Measurements from ENCODE around the gene UBA3.
A peak's percentile ranks its signal among the peaks of the same experiment; 100 is the strongest.

UBA3 gene

DNA sequence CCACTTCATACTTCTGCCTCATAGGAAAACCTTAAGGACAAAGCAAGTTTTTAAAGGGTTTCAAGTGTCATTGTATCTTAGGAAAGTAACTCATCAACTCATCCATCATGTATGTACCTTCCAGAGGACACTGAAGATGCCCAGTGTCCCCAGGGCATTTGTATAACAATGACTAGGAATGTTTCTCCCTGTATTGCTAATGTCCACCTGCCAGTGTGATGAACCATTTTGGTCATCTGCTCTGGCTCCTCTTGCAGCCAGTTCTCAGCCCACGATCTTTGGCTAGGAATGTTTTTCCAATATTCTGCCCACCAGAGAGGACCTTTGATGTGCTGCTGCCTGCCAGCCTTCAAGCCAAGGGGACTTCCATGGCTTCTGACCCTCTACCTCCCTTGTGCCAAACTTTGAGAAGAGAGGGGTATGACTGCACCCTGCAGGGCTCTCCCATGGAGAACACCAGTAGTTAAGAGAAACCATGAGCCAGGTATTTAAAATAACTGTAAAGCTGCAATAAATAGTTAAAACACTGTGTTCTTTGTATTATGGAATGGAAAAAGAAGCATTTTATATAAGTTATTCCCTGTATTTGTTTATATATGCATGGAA lies 30.9 kb upstream of the UBA3 start:
- no peak overlapping the region for H3K4ac ChIP-seq (ENCODE audit: low read depth in 1 of 2, low read length in 2 of 2)
- H3K4me3 ChIP-seq (ENCODE audit: insufficient read depth in 1 of 2, low read depth in 1 of 2, low read length in 2 of 2), result no peak overlapping the region
- no peak overlapping the region for H2BK5ac ChIP-seq (ENCODE audit: low read depth, low read length, poor library complexity, severe bottlenecking)
- no peak overlapping the region for H3K23ac ChIP-seq (ENCODE audit: low read length in 2 of 2)
- no peak overlapping the region for H2BK120ac ChIP-seq (ENCODE audit: low read depth, low read length)
- no peak overlapping the region for H2BK15ac ChIP-seq (ENCODE audit: low read depth, poor library complexity, severe bottlenecking)
- no peak overlapping the region for H4K8ac ChIP-seq (ENCODE audit: low read length)
- H3K27me3 ChIP-seq (ENCODE audit: control insufficient read depth in 1 of 2, insufficient read depth in 1 of 2, low read length in 2 of 2), result no peaks in the 10 kb centered on the region
- H3K79me1 ChIP-seq (replicated peaks; ENCODE audit: low read length, poor library complexity, severe bottlenecking), result no peaks in the 10 kb centered on the region
- no peak overlapping the region for H3K18ac ChIP-seq (ENCODE audit: low read depth in 1 of 2, low read length in 2 of 2)
- no peak overlapping the region for H2AFZ ChIP-seq (ENCODE audit: low read depth, low read length)
- no peaks in the 10 kb centered on the region for H3K9me3 ChIP-seq (ENCODE audit: control insufficient read depth, low read length)
- H3K9ac ChIP-seq (ENCODE audit: low read length), result no peak overlapping the region
- no peak overlapping the region for H2BK12ac ChIP-seq (ENCODE audit: low read length in 2 of 2)
- H3K36me3 ChIP-seq (ENCODE audit: control insufficient read depth in 1 of 2, insufficient read depth in 2 of 2, low read depth in 1 of 2, low read length in 2 of 2), result peaks cover 0 to 4% of the 10 kb centered on the region in 2 experiments
- no peak for DNase-seq
- no peaks in the 10 kb centered on the region for H3K4me1 ChIP-seq (ENCODE audit: control insufficient read depth, insufficient read depth, low read depth, low read length)
- no peak overlapping the region for H3K27ac ChIP-seq (ENCODE audit: low read length, poor library complexity, severe bottlenecking)
- no peak overlapping the region for H3K4me2 ChIP-seq (ENCODE audit: low read length, poor library complexity, severe bottlenecking)
- no peak overlapping the region for H2AK5ac ChIP-seq (ENCODE audit: low read length, severe bottlenecking)
- no peak overlapping the region for H3K14ac ChIP-seq (ENCODE audit: low read length in 2 of 2)
- WGBS, result 67% methylated on average over 1 of the region's 1 CpG
- H4K91ac ChIP-seq (ENCODE audit: low read length), result no peak overlapping the region

DNA sequence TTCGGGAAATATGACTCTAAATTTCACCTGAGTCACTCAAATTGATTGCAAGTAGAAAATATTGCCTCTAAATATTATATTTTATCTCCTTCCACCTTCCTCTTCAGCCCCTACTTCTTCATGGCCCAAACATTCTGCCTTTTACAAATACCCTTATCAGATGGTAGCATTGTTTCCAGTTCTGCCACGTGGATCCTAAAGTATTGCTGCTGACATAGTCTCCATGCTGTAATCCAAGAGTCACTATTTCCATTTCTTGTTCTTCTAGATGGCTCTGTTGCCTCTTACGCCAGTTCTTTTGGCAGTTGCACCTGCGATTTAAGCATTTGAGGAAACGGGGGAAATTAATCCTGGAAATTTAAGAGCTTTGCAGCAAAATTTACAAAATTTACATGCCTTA lies 28.6 kb upstream of the UBA3 start:
- DNase-seq, result no peak
- Histone ChIP-seq H3K36me3 (ENCODE audit: control insufficient read depth in 1 of 2, insufficient read depth in 2 of 2, low read depth in 1 of 2, low read length in 2 of 2) (peaks cover 4 to 24% of the 10 kb centered on the region in 2 experiments), H3K18ac (ENCODE audit: low read depth in 1 of 2, low read length in 2 of 2) (no peak overlapping the region), H3K14ac (ENCODE audit: low read length in 2 of 2) (no peak overlapping the region), H2BK5ac (ENCODE audit: low read depth, low read length, poor library complexity, severe bottlenecking) (no peak overlapping the region), H4K8ac (ENCODE audit: low read length) (no peak overlapping the region), H2BK120ac (ENCODE audit: low read depth, low read length) (no peak overlapping the region), H3K9me3 (ENCODE audit: control insufficient read depth, low read length) (no peaks in the 10 kb centered on the region), H4K91ac (ENCODE audit: low read length) (no peak overlapping the region), H3K4me2 (ENCODE audit: low read length, poor library complexity, severe bottlenecking) (no peak overlapping the region), H3K4me1 (ENCODE audit: control insufficient read depth, insufficient read depth, low read depth, low read length) (no peaks in the 10 kb centered on the region), H3K27me3 (ENCODE audit: control insufficient read depth in 1 of 2, insufficient read depth in 1 of 2, low read length in 2 of 2) (no peaks in the 10 kb centered on the region), H2AFZ (ENCODE audit: low read depth, low read length) (no peak overlapping the region), H3K4ac (ENCODE audit: low read depth in 1 of 2, low read length in 2 of 2) (no peak overlapping the region), H3K27ac (ENCODE audit: low read length, poor library complexity, severe bottlenecking) (no peak overlapping the region), H3K23ac (ENCODE audit: low read length in 2 of 2) (no peak overlapping the region), H2BK15ac (ENCODE audit: low read depth, poor library complexity, severe bottlenecking) (no peak overlapping the region), H3K4me3 (ENCODE audit: insufficient read depth in 1 of 2, low read depth in 1 of 2, low read length in 2 of 2) (no peak overlapping the region), H3K9ac (ENCODE audit: low read length) (no peak overlapping the region), H2BK12ac (ENCODE audit: low read length in 2 of 2) (no peak overlapping the region), H2AK5ac (ENCODE audit: low read length, severe bottlenecking) (no peak overlapping the region), H3K79me1 (replicated peaks; ENCODE audit: low read length, poor library complexity, severe bottlenecking) (no peaks in the 10 kb centered on the region)
- WGBS, result 95% methylated on average over 5 of the region's 5 CpGs

DNA sequence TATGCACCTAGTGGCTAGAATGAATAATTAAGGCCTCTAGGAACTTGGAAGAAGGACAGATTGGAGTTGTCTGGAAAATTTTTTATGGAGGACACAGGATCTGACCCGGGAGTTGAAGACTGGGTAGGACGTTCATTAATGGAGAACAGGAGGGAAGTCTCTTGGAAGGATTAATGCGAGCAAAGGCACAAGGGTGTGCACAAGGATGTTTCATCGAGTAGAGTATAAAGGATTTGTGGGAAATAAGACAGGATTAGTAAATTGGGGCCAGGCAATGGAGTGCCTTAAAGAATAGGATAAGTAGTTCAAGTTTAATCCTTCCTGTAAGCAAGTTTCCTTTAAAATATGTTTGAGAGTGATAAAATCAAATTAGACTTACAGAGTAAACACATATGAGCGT lies 27.7 kb upstream of the UBA3 start:
- 94% methylated on average over 4 of the region's 5 CpGs for WGBS
- Histone ChIP-seq H4K8ac (ENCODE audit: low read length) (no peak overlapping the region), H2BK12ac (ENCODE audit: low read length in 2 of 2) (no peak overlapping the region), H3K4ac (ENCODE audit: low read depth in 1 of 2, low read length in 2 of 2) (no peak overlapping the region), H3K9ac (ENCODE audit: low read length) (no peak overlapping the region), H4K91ac (ENCODE audit: low read length) (no peak overlapping the region), H3K79me1 (replicated peaks; ENCODE audit: low read length, poor library complexity, severe bottlenecking) (peaks cover 3% of the 10 kb centered on the region), H2BK5ac (ENCODE audit: low read depth, low read length, poor library complexity, severe bottlenecking) (no peak overlapping the region), H3K23ac (ENCODE audit: low read length in 2 of 2) (no peak overlapping the region), H3K27ac (ENCODE audit: low read length, poor library complexity, severe bottlenecking) (no peak overlapping the region), H3K27me3 (ENCODE audit: control insufficient read depth in 1 of 2, insufficient read depth in 1 of 2, low read length in 2 of 2) (no peaks in the 10 kb centered on the region), H2BK120ac (ENCODE audit: low read depth, low read length) (no peak overlapping the region), H3K18ac (ENCODE audit: low read depth in 1 of 2, low read length in 2 of 2) (no peak overlapping the region), H2AFZ (ENCODE audit: low read depth, low read length) (no peak overlapping the region), H3K4me3 (ENCODE audit: insufficient read depth in 1 of 2, low read depth in 1 of 2, low read length in 2 of 2) (no peak overlapping the region), H2BK15ac (ENCODE audit: low read depth, poor library complexity, severe bottlenecking) (no peak overlapping the region), H3K4me2 (ENCODE audit: low read length, poor library complexity, severe bottlenecking) (no peak overlapping the region), H3K14ac (ENCODE audit: low read length in 2 of 2) (no peak overlapping the region), H2AK5ac (ENCODE audit: low read length, severe bottlenecking) (no peak overlapping the region), H3K9me3 (ENCODE audit: control insufficient read depth, low read length) (no peaks in the 10 kb centered on the region), H3K36me3 (ENCODE audit: control insufficient read depth in 1 of 2, insufficient read depth in 2 of 2, low read depth in 1 of 2, low read length in 2 of 2) (peaks cover 4 to 33% of the 10 kb centered on the region in 2 experiments), H3K4me1 (ENCODE audit: control insufficient read depth, insufficient read depth, low read depth, low read length) (no peaks in the 10 kb centered on the region)
- DNase-seq, result no peak

DNA sequence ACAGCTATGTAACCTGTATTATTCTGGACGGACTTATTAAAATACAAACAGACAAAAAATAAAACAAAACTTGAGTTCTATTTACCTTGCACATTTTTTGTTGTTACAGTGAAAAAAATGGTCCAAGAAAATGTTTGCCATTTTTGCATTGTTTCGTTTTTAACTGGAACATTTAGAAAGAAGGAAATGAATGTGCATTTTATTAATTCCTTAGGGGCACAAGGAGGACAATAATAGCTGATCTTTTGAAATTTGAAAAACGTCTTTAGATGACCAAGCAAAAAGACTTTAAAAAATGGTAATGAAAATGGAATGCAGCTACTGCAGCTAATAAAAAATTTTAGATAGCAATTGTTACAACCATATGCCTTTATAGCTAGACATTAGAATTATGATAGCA lies 25.2 kb upstream of the UBA3 start:
- H4K8ac ChIP-seq (ENCODE audit: low read length), result no peak overlapping the region
- H3K4ac ChIP-seq (ENCODE audit: low read depth in 1 of 2, low read length in 2 of 2), result no peak overlapping the region
- H3K27ac ChIP-seq (ENCODE audit: low read length, poor library complexity, severe bottlenecking), result no peak overlapping the region
- no peak for DNase-seq
- peak overlapping the region; percentile 37 for H3K9ac ChIP-seq (ENCODE audit: low read length)
- no peak overlapping the region for H2BK5ac ChIP-seq (ENCODE audit: low read depth, low read length, poor library complexity, severe bottlenecking)
- no peaks in the 10 kb centered on the region for H3K27me3 ChIP-seq (ENCODE audit: control insufficient read depth in 1 of 2, insufficient read depth in 1 of 2, low read length in 2 of 2)
- H2BK15ac ChIP-seq (ENCODE audit: low read depth, poor library complexity, severe bottlenecking), result no peak overlapping the region
- no peak overlapping the region for H2AFZ ChIP-seq (ENCODE audit: low read depth, low read length)
- H3K4me1 ChIP-seq (ENCODE audit: control insufficient read depth, insufficient read depth, low read depth, low read length), result no peaks in the 10 kb centered on the region
- no peak overlapping the region for H3K4me2 ChIP-seq (ENCODE audit: low read length, poor library complexity, severe bottlenecking)
- H2BK12ac ChIP-seq (ENCODE audit: low read length in 2 of 2), result no peak overlapping the region
- no peak overlapping the region for H2BK120ac ChIP-seq (ENCODE audit: low read depth, low read length)
- H2AK5ac ChIP-seq (ENCODE audit: low read length, severe bottlenecking), result no peak overlapping the region
- H3K14ac ChIP-seq (ENCODE audit: low read length in 2 of 2), result no peak overlapping the region
- WGBS, result 93% methylated on average over 2 of the region's 3 CpGs
- no peaks in the 10 kb centered on the region for H3K9me3 ChIP-seq (ENCODE audit: control insufficient read depth, low read length)
- H3K23ac ChIP-seq (ENCODE audit: low read length in 2 of 2), result no peak overlapping the region
- H3K36me3 ChIP-seq (ENCODE audit: control insufficient read depth in 1 of 2, insufficient read depth in 2 of 2, low read depth in 1 of 2, low read length in 2 of 2), result peaks cover 11 to 55% of the 10 kb centered on the region in 2 experiments
- H3K4me3 ChIP-seq (ENCODE audit: insufficient read depth in 1 of 2, low read depth in 1 of 2, low read length in 2 of 2), result peak overlapping the region in 1 of 2 experiments; percentile 26
- H3K79me1 ChIP-seq (replicated peaks; ENCODE audit: low read length, poor library complexity, severe bottlenecking), result peaks cover 13% of the 10 kb centered on the region
- H4K91ac ChIP-seq (ENCODE audit: low read length), result no peak overlapping the region
- H3K18ac ChIP-seq (ENCODE audit: low read depth in 1 of 2, low read length in 2 of 2), result no peak overlapping the region
